H1 (cell line): ENCODE data around the gene TBX4. TPM values are rescaled to one million over a fixed set of nuclear protein-coding genes. Genes with fewer than 3 reads are reported as not detected.

Experiments
- CTCF ChIA-PET: fragments of 300-600 bp; sonication (Branson Sonifier 250); formaldehyde crosslinking; loops from one replicate; lab custom pipeline; 2021; ENCODE audit not compliant: partially characterized antibody; lab: Charles Lee
- POLR2A ChIA-PET: fragments of 300-600 bp; sonication (Branson Sonifier 250); formaldehyde crosslinking; loops from one replicate; lab custom pipeline; 2021; ENCODE audit warnings: inconsistent platforms; ENCODE audit not compliant: partially characterized antibody; lab: Charles Lee
- DNase-seq, 2 experiments: peaks; one replicate each; pipeline versions ENCODE4 v3.0.0 to v3.0.0-alpha.2; 2010 to 2022; ENCODE audit warnings: low spot score in 2 of 2, low read depth in 1 of 2, mixed read lengths in 1 of 2
- FAIRE-seq: peaks from 2 replicates; lab custom pipeline; 2011; peaks lifted over from hg19 to GRCh38; lab: Jason Lieb, UNC
- H2AFZ ChIP-seq: 2 replicates; pipeline ENCODE4 v1.8.1; 2012; ENCODE audit warnings: low read length, inconsistent platforms
- H2AK5ac ChIP-seq: 2 replicates; pipeline ENCODE4 v1.6.1; 2013; ENCODE audit warnings: low read depth, low read length
- H2BK120ac ChIP-seq: replicated peaks from 2 replicates; pipeline ENCODE3; 2013; ENCODE audit warnings: low read depth, low read length, inconsistent platforms
- H2BK12ac ChIP-seq: 2 replicates; pipeline ENCODE4 v1.6.1; 2013; ENCODE audit warnings: low read depth, low read length
- H2BK15ac ChIP-seq: 2 replicates; pipeline ENCODE4 v1.6.1; 2013; ENCODE audit warnings: low read length
- H2BK20ac ChIP-seq: 2 replicates; pipeline ENCODE4 v1.6.1; 2013; ENCODE audit warnings: low read length
- H2BK5ac ChIP-seq: 2 replicates; pipeline ENCODE4 v1.6.1; 2013; ENCODE audit warnings: low read depth, low read length
- H3K14ac ChIP-seq: 2 replicates; pipeline ENCODE4 v1.6.1; 2013; ENCODE audit warnings: inconsistent platforms; ENCODE audit not compliant: insufficient read length
- H3K18ac ChIP-seq: 2 replicates; pipeline ENCODE4 v1.6.1; 2013; ENCODE audit warnings: low read length; ENCODE audit errors: extremely low read depth
- H3K23ac ChIP-seq: 2 replicates; pipeline ENCODE4 v1.6.1; 2013; ENCODE audit warnings: inconsistent platforms; ENCODE audit not compliant: insufficient read length
- H3K23me2 ChIP-seq: 2 replicates; pipeline ENCODE4 v1.6.1; 2013; ENCODE audit warnings: low read depth, low read length
- H3K27ac ChIP-seq: 2 replicates; pipeline ENCODE4 v1.6.1; 2011; ENCODE audit warnings: low read depth, low read length, inconsistent platforms
- H3K27me3 ChIP-seq, 4 experiments: replicated peaks in 1 of 4; 1 replicate in 1 of 4; 2 replicates in 3 of 4; pipeline versions ENCODE4 v1.6.1 to v1.8.1; 2011 to 2013; ENCODE audit warnings: low read length in 3 of 4, mild to moderate bottlenecking in 3 of 4, inconsistent platforms in 2 of 4, mixed read lengths in 2 of 4, moderate library complexity in 1 of 4; ENCODE audit not compliant: control insufficient read depth in 3 of 4, insufficient read depth in 3 of 4; ENCODE audit errors: extremely low read depth in 1 of 4
- H3K36me3 ChIP-seq, 4 experiments: 2 replicates each; pipeline versions ENCODE4 v1.6.1 to v1.8.1; 2011 to 2013; ENCODE audit warnings: mild to moderate bottlenecking in 4 of 4, low read length in 3 of 4, moderate library complexity in 2 of 4, control low read depth in 1 of 4, inconsistent platforms in 1 of 4; ENCODE audit not compliant: insufficient read depth in 4 of 4, control insufficient read depth in 2 of 4
- H3K4ac ChIP-seq: replicated peaks from 2 replicates; pipeline ENCODE3; 2013; ENCODE audit warnings: low read length, low read depth, mixed read lengths, inconsistent platforms; ENCODE audit not compliant: insufficient read length
- H3K4me1 ChIP-seq, 4 experiments: replicated peaks in 1 of 4; 1 replicate in 1 of 4; 2 replicates in 3 of 4; pipeline versions ENCODE4 v1.6.1 to v1.8.1; 2011 to 2013; ENCODE audit warnings: low read length in 3 of 4, inconsistent platforms in 2 of 4, mixed read lengths in 1 of 4; ENCODE audit not compliant: insufficient read depth in 4 of 4, control insufficient read depth in 3 of 4
- H3K4me2 ChIP-seq, 2 experiments: 2 replicates each; pipeline versions ENCODE4 v1.6.1 to v1.8.1; 2011 to 2013; ENCODE audit warnings: low read depth in 2 of 2, low read length in 2 of 2, control low read depth in 1 of 2, inconsistent platforms in 1 of 2, mild to moderate bottlenecking in 1 of 2; ENCODE audit not compliant: insufficient read depth in 1 of 2
- H3K4me3 ChIP-seq, 4 experiments: fragments of 200-600, 300-600 bp in 1 of 4; sonication (generic), shearing (Covaris generic), sonication (Bioruptor Twin) in 1 of 4; 2 replicates each; pipeline versions ENCODE4 v1.5.1 to v1.8.1; 2011 to 2016; ENCODE audit warnings: low read length in 4 of 4, low read depth in 3 of 4, control low read depth in 2 of 4, inconsistent platforms in 2 of 4, mild to moderate bottlenecking in 2 of 4, mixed read lengths in 1 of 4, moderate library complexity in 1 of 4; ENCODE audit not compliant: insufficient read depth in 2 of 4; ENCODE audit errors: extremely low read depth in 1 of 4
- H3K56ac ChIP-seq: replicated peaks from 2 replicates; pipeline ENCODE3; 2013; ENCODE audit warnings: low read depth, mild to moderate bottlenecking, mixed read lengths, low read length, inconsistent platforms; ENCODE audit not compliant: insufficient read length
- H3K79me1 ChIP-seq: 2 replicates; pipeline ENCODE4 v1.6.1; 2013; ENCODE audit warnings: low read depth, low read length, control low read depth
- H3K79me2 ChIP-seq, 2 experiments: 2 replicates each; pipeline versions ENCODE4 v1.6.1 to v1.8.1; 2012 to 2013; ENCODE audit warnings: low read length in 2 of 2, mild to moderate bottlenecking in 2 of 2, inconsistent platforms in 1 of 2; ENCODE audit not compliant: insufficient read depth in 2 of 2, control insufficient read depth in 1 of 2
- H3K9ac ChIP-seq, 4 experiments: replicated peaks in 1 of 4; 1 replicate in 1 of 4; 2 replicates in 3 of 4; pipeline versions ENCODE4 v1.6.1 to v1.8.1; 2011 to 2013; ENCODE audit warnings: low read depth in 3 of 4, low read length in 3 of 4, control low read depth in 2 of 4, mild to moderate bottlenecking in 2 of 4, moderate library complexity in 2 of 4, inconsistent platforms in 1 of 4; ENCODE audit errors: extremely low read depth in 1 of 4
- H3K9me3 ChIP-seq, 2 experiments: 2 replicates each; pipeline versions ENCODE4 v1.6.1 to v1.8.1; 2012 to 2013; ENCODE audit warnings: mild to moderate bottlenecking in 2 of 2, moderate library complexity in 2 of 2, control low read depth in 1 of 2, inconsistent platforms in 1 of 2, low read depth in 1 of 2, low read length in 1 of 2, mixed read lengths in 1 of 2; ENCODE audit not compliant: insufficient read depth in 2 of 2
- H4K20me1 ChIP-seq, 2 experiments: replicated peaks in 1 of 2; 2 replicates each; pipeline versions ENCODE3 to v1.8.1; 2011 to 2013; ENCODE audit warnings: inconsistent platforms in 2 of 2, low read length in 2 of 2, mild to moderate bottlenecking in 1 of 2; ENCODE audit not compliant: insufficient read depth in 2 of 2, control insufficient read depth in 1 of 2
- H4K5ac ChIP-seq: 2 replicates; pipeline ENCODE4 v1.6.1; 2013; ENCODE audit warnings: low read length, low read depth, mixed read lengths, inconsistent platforms; ENCODE audit not compliant: insufficient read length
- H4K8ac ChIP-seq: 2 replicates; pipeline ENCODE4 v1.8.0; 2013; ENCODE audit warnings: mild to moderate bottlenecking, moderate library complexity, low read length, inconsistent platforms; ENCODE audit not compliant: insufficient read depth; ENCODE audit errors: extremely low read depth
- H4K91ac ChIP-seq: replicated peaks from 2 replicates; pipeline ENCODE3; 2013; ENCODE audit warnings: low read length, mixed read lengths, inconsistent platforms; ENCODE audit not compliant: insufficient read length
- ASH2L ChIP-seq: fragments of 200-600, 300-600 bp; sonication (generic); IDR thresholded peaks from one replicate; pipeline ENCODE4 v1.7.1; 2017; ENCODE audit warnings: low read length
- BACH1 ChIP-seq: IDR thresholded peaks from 2 replicates; pipeline ENCODE4 v1.6.1; 2012; ENCODE audit warnings: low read length, improper control_type of control experiment
- BRCA1 ChIP-seq: IDR thresholded peaks from 2 replicates; pipeline ENCODE4 v1.6.1; 2012; ENCODE audit warnings: low read depth, low read length, improper control_type of control experiment
- CEBPB ChIP-seq: IDR thresholded peaks from 2 replicates; pipeline ENCODE4 v1.6.1; 2012; ENCODE audit warnings: low read depth, low read length
- CHD1 ChIP-seq: IDR thresholded peaks from 2 replicates; pipeline ENCODE4 v1.6.1; 2012; ENCODE audit warnings: low read depth, low read length, improper control_type of control experiment
- E2F6 ChIP-seq: IDR thresholded peaks from 2 replicates; pipeline ENCODE4 v1.6.1; 2012; ENCODE audit warnings: inconsistent platforms
- EP300 ChIP-seq, 2 experiments: IDR thresholded peaks; 1 replicate in 1 of 2; 2 replicates in 1 of 2; pipeline ENCODE4 v1.6.1; 2011 to 2012; ENCODE audit warnings: low read depth in 2 of 2, low read length in 2 of 2, mild to moderate bottlenecking in 2 of 2, borderline replicate concordance in 1 of 2, inconsistent platforms in 1 of 2, moderate library complexity in 1 of 2
- GABPA ChIP-seq: IDR thresholded peaks from 2 replicates; pipeline ENCODE4 v1.6.1; 2011; ENCODE audit warnings: mild to moderate bottlenecking, low read length, moderate library complexity, borderline replicate concordance; ENCODE audit not compliant: insufficient read depth
- GTF2F1 ChIP-seq: IDR thresholded peaks from 2 replicates; pipeline ENCODE4 v1.6.1; 2012; ENCODE audit warnings: low read depth, low read length, improper control_type of control experiment, borderline replicate concordance
- JUN ChIP-seq: IDR thresholded peaks from 2 replicates; pipeline ENCODE4 v1.6.1; 2011; ENCODE audit warnings: low read depth, mild to moderate bottlenecking, improper control_type of control experiment, low read length
- KDM1A ChIP-seq: fragments of 200-600, 300-600 bp; sonication (generic); IDR thresholded peaks from 2 replicates; pipeline ENCODE4 v1.7.1; 2016; ENCODE audit warnings: mild to moderate bottlenecking, low read length, borderline replicate concordance
- RBBP5 ChIP-seq: IDR thresholded peaks from 2 replicates; pipeline ENCODE4 v1.7.1; 2012; ENCODE audit warnings: low read depth, mild to moderate bottlenecking, inconsistent platforms, low read length, moderate library complexity, borderline replicate concordance
- SIX5 ChIP-seq: IDR thresholded peaks from 2 replicates; pipeline ENCODE4 v1.6.1; 2011; ENCODE audit warnings: mild to moderate bottlenecking, low read depth, low read length
- SUZ12 ChIP-seq: fragments of 200-600 bp; sonication (generic); IDR thresholded peaks from 2 replicates; pipeline ENCODE4 v1.6.1; 2012; ENCODE audit warnings: mild to moderate bottlenecking, inconsistent platforms, low read length, moderate library complexity, mixed read lengths
- WGBS, 2 experiments: shearing (Covaris generic) in 1 of 2; methylation state at CpG; one replicate each; pipeline versions ENCODE4 v1.1.6 to v1.1.7; 2013 to 2015; ENCODE audit warnings: low lambda C conversion rate in 2 of 2, mixed read lengths in 2 of 2, inconsistent platforms in 1 of 2, low coverage in 1 of 2, missing lambda C conversion rate in 1 of 2; ENCODE audit not compliant: insufficient replicate concordance in 2 of 2, insufficient coverage in 1 of 2, insufficient read length in 1 of 2; ENCODE audit errors: extremely low coverage in 1 of 2, missing lambda C conversion rate in 1 of 2; 5-methylcytosine and 5-hydroxymethylcytosine counted together
- polyA plus RNA-seq, 7 experiments: library from polyadenylated mRNA; depleted of rRNA in 3 of 7; stranded (reverse) in 5 of 7; unstranded in 2 of 7; fragments of >200 nt in 5 of 7; fragments of 200-250 nt in 2 of 7; gene quantifications; 1 replicate in 5 of 7; 2 replicates in 1 of 7; 4 replicates in 1 of 7; pipeline versions ENCODE4 v1.2.1 to v1.2.3, GENCODE V29; 2011 to 2013; ENCODE audit warnings: missing spikeins in 2 of 7, mixed read lengths in 2 of 7
- total RNA-seq: library from RNA; stranded (reverse); fragmentation: NEBNext Ultra II Directional; extraction: Animal tissue kit (Norgen Biotek cat#: 25700); gene quantifications from 2 replicates; pipeline ENCODE4 v1.2.1, GENCODE V29; 2021

The TBX4 gene
- total and polyA plus RNA-seq, 2 of the 8 experiments (the other 6 are each of a cell fraction or from before 2014, with no cell fraction given) = 0.02 TPM; not detected in 1

DNA sequence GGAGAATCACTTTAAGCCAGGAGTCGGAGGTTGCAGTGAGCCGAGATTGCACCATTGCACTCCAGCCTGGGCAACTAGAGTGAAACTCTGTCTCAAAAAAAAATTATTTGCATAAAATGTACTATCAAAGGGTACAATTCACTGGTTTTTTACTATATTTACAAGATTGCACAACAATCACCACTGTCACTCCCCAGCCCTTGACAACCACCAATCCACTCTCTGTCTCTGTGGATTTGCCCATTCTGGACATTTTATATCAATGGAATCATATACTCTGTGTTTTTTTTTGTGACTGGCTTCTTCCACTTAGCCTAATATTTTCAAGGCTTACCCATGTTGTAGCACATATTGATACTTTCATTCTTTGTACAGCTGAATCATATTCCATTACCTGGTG is 33.8 kb upstream of the TBX4 start:
- FAIRE-seq = no peak
- TF ChIP-seq BACH1 (no peak), GABPA (no peak), JUN (no peak), E2F6 (no peak), CEBPB (no peak), EP300 (IDR thresholded peaks at IDR 0.05; ENCODE audit: borderline replicate concordance in 1 of 2, low read depth in 2 of 2, low read length in 2 of 2) (no peak), CHD1 (no peak), SUZ12 (no peak), ASH2L (no peak), GTF2F1 (no peak), KDM1A (no peak), SIX5 (no peak), RBBP5 (no peak), BRCA1 (no peak)

More for the DNA sequence above, 33.8 kb upstream of the TBX4 start:
- Histone ChIP-seq H2BK5ac (no peak overlapping the region), H3K4me2 (no peak overlapping the region), H2AK5ac (no peak overlapping the region), H2BK120ac (no peak overlapping the region), H2AFZ (no peak overlapping the region), H3K23me2 (peaks cover 2% of the 10 kb centered on the region; the same call in 1 of the 2 replicates), H3K27me3 (peaks cover 0 to 37% (median 32%) of the 10 kb centered on the region in 4 experiments; a peak in 6 of 7 replicates), H4K5ac (no peak overlapping the region), H4K20me1 (no peaks in the 10 kb centered on the region), H3K79me1 (no peaks in the 10 kb centered on the region), H2BK12ac (no peak overlapping the region), H3K18ac (no peak overlapping the region), H3K9ac (no peak overlapping the region), H4K91ac (no peak overlapping the region), H3K4me1 (peaks cover 0 to 5% (median 0%) of the 10 kb centered on the region in 4 experiments; a peak in 2 of 7 replicates), H3K79me2 (no peaks in the 10 kb centered on the region), H3K4me3 (no peak overlapping the region), H3K14ac (no peak overlapping the region), H3K56ac (no peak overlapping the region), H3K4ac (no peak overlapping the region), H4K8ac (no peak overlapping the region), H3K23ac (no peak overlapping the region), H3K36me3 (no peaks in the 10 kb centered on the region), H3K27ac (no peak overlapping the region), H2BK15ac (no peak overlapping the region), H3K9me3 (no peaks in the 10 kb centered on the region), H2BK20ac (no peak overlapping the region)
- 100% methylated on average over 2 of the region's 2 CpGs; no CpG with 5 or more reads in 1 of the 2 experiments for WGBS, 2 experiments
- POLR2A ChIA-PET = no interaction called here
- CTCF ChIA-PET = interaction anchor here (0.7 to 8.2 kb wide), 4 partner anchors 29 to 68 kb away, joined by 4 to 52 read pairs (median 4); partner anchors contain the start of gene TBX4
- no peak for DNase-seq
